H1 (cell line): ENCODE measurements around the gene KRT81. TPM values are rescaled to one million over a fixed set of nuclear protein-coding genes. Genes with fewer than 3 reads are reported as not detected.

Source experiments
- CEBPB ChIP-seq: IDR thresholded peaks from 2 replicates; pipeline ENCODE4 v1.6.1; 2012; ENCODE audit warnings: low read depth, low read length
- CHD1 ChIP-seq: IDR thresholded peaks from 2 replicates; pipeline ENCODE4 v1.6.1; 2012; ENCODE audit warnings: low read depth, low read length, improper control_type of control experiment
- CHD2 ChIP-seq: IDR thresholded peaks from 2 replicates; pipeline ENCODE4 v1.6.1; 2012; ENCODE audit warnings: low read length, improper control_type of control experiment
- CREB1 ChIP-seq: IDR thresholded peaks from 2 replicates; pipeline ENCODE4 v1.6.1; 2012; ENCODE audit warnings: inconsistent platforms
- EP300 ChIP-seq, 2 experiments: IDR thresholded peaks; 1 replicate in 1 of 2; 2 replicates in 1 of 2; pipeline ENCODE4 v1.6.1; 2011 to 2012; ENCODE audit warnings: low read depth in 2 of 2, low read length in 2 of 2, mild to moderate bottlenecking in 2 of 2, borderline replicate concordance in 1 of 2, inconsistent platforms in 1 of 2, moderate library complexity in 1 of 2
- NANOG ChIP-seq: IDR thresholded peaks from 2 replicates; pipeline ENCODE4 v1.6.1; 2011; ENCODE audit warnings: low read length, low read depth, mild to moderate bottlenecking, inconsistent platforms; ENCODE audit not compliant: insufficient read depth, poor library complexity, severe bottlenecking
- POU5F1 ChIP-seq: IDR thresholded peaks from 2 replicates; pipeline ENCODE4 v1.6.1; 2011; ENCODE audit warnings: low read depth, mild to moderate bottlenecking, low read length, moderate library complexity
- SIX5 ChIP-seq: IDR thresholded peaks from 2 replicates; pipeline ENCODE4 v1.6.1; 2011; ENCODE audit warnings: mild to moderate bottlenecking, low read depth, low read length
- TAF7 ChIP-seq: optimal IDR thresholded peaks from 2 replicates; pipeline ENCODE3; 2011; ENCODE audit warnings: low read depth, mild to moderate bottlenecking, inconsistent platforms, low read length, moderate library complexity, borderline replicate concordance
- polyA plus RNA-seq, 7 experiments: library from polyadenylated mRNA; depleted of rRNA in 3 of 7; stranded (reverse) in 5 of 7; unstranded in 2 of 7; fragments of >200 nt in 5 of 7; fragments of 200-250 nt in 2 of 7; gene quantifications; 1 replicate in 5 of 7; 2 replicates in 1 of 7; 4 replicates in 1 of 7; pipeline versions ENCODE4 v1.2.1 to v1.2.3, GENCODE V29; 2011 to 2013; ENCODE audit warnings: missing spikeins in 2 of 7, mixed read lengths in 2 of 7
- total RNA-seq: library from RNA; stranded (reverse); fragmentation: NEBNext Ultra II Directional; extraction: Animal tissue kit (Norgen Biotek cat#: 25700); gene quantifications from 2 replicates; pipeline ENCODE4 v1.2.1, GENCODE V29; 2021
- TF ChIP-seq, protein P1 (sequence below): fragments of 300-600 bp; sonication (generic); IDR thresholded peaks from 2 replicates; pipeline ENCODE4 v1.7.1; 2012; ENCODE audit warnings: low read length, moderate library complexity, mild to moderate bottlenecking, inconsistent platforms; ENCODE audit not compliant: insufficient replicate concordance

Gene KRT81
- total and polyA plus RNA-seq, 2 of the 8 experiments (the other 6 are each of a cell fraction or from before 2014, with no cell fraction given) = not detected

DNA sequence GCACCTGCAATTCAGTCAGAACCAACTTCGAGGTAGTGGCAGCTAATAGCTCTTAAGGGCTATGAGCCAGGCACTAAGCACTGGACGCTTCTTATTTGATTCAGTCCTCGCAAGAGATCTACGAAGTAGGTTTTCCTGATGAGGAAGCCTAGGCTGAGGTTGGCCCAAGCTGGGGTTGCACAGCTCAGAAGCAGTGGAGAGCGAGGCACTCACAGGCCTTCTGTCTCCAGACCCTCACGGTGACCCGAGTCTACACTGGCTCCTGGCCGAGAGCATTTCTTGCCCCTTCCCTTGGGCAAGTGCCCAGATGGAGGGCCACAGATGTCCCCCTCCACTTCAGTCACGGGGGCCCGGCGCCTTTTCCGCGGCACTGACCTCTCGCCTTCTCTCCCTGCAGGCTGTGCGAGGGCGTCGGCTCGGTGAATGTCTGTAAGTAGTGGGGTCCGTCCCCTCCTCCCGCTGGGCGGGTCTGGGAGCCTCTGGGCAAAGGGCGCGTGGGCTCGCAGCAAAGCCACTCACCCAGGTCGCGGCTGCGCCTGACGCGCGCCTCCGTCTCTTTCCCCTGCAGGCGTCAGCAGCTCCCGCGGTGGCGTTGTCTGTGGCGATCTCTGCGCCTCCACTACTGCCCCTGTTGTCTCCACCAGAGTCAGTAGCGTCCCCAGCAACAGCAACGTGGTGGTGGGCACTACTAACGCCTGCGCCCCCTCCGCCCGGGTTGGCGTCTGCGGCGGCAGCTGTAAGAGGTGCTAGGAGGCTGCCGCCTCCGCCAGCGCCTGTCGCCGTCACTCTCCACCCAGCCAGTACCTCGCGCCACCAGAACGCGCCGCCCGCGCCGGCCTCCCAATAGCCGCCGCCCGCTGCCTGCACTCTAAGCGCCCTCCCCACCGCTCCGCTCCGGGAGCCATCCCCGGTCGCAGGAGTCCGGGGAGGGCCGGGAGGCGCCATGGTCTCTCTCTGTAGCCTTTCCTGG is 16.8 kb upstream of the KRT81 start (continued):
- TF ChIP-seq, protein P1, sequence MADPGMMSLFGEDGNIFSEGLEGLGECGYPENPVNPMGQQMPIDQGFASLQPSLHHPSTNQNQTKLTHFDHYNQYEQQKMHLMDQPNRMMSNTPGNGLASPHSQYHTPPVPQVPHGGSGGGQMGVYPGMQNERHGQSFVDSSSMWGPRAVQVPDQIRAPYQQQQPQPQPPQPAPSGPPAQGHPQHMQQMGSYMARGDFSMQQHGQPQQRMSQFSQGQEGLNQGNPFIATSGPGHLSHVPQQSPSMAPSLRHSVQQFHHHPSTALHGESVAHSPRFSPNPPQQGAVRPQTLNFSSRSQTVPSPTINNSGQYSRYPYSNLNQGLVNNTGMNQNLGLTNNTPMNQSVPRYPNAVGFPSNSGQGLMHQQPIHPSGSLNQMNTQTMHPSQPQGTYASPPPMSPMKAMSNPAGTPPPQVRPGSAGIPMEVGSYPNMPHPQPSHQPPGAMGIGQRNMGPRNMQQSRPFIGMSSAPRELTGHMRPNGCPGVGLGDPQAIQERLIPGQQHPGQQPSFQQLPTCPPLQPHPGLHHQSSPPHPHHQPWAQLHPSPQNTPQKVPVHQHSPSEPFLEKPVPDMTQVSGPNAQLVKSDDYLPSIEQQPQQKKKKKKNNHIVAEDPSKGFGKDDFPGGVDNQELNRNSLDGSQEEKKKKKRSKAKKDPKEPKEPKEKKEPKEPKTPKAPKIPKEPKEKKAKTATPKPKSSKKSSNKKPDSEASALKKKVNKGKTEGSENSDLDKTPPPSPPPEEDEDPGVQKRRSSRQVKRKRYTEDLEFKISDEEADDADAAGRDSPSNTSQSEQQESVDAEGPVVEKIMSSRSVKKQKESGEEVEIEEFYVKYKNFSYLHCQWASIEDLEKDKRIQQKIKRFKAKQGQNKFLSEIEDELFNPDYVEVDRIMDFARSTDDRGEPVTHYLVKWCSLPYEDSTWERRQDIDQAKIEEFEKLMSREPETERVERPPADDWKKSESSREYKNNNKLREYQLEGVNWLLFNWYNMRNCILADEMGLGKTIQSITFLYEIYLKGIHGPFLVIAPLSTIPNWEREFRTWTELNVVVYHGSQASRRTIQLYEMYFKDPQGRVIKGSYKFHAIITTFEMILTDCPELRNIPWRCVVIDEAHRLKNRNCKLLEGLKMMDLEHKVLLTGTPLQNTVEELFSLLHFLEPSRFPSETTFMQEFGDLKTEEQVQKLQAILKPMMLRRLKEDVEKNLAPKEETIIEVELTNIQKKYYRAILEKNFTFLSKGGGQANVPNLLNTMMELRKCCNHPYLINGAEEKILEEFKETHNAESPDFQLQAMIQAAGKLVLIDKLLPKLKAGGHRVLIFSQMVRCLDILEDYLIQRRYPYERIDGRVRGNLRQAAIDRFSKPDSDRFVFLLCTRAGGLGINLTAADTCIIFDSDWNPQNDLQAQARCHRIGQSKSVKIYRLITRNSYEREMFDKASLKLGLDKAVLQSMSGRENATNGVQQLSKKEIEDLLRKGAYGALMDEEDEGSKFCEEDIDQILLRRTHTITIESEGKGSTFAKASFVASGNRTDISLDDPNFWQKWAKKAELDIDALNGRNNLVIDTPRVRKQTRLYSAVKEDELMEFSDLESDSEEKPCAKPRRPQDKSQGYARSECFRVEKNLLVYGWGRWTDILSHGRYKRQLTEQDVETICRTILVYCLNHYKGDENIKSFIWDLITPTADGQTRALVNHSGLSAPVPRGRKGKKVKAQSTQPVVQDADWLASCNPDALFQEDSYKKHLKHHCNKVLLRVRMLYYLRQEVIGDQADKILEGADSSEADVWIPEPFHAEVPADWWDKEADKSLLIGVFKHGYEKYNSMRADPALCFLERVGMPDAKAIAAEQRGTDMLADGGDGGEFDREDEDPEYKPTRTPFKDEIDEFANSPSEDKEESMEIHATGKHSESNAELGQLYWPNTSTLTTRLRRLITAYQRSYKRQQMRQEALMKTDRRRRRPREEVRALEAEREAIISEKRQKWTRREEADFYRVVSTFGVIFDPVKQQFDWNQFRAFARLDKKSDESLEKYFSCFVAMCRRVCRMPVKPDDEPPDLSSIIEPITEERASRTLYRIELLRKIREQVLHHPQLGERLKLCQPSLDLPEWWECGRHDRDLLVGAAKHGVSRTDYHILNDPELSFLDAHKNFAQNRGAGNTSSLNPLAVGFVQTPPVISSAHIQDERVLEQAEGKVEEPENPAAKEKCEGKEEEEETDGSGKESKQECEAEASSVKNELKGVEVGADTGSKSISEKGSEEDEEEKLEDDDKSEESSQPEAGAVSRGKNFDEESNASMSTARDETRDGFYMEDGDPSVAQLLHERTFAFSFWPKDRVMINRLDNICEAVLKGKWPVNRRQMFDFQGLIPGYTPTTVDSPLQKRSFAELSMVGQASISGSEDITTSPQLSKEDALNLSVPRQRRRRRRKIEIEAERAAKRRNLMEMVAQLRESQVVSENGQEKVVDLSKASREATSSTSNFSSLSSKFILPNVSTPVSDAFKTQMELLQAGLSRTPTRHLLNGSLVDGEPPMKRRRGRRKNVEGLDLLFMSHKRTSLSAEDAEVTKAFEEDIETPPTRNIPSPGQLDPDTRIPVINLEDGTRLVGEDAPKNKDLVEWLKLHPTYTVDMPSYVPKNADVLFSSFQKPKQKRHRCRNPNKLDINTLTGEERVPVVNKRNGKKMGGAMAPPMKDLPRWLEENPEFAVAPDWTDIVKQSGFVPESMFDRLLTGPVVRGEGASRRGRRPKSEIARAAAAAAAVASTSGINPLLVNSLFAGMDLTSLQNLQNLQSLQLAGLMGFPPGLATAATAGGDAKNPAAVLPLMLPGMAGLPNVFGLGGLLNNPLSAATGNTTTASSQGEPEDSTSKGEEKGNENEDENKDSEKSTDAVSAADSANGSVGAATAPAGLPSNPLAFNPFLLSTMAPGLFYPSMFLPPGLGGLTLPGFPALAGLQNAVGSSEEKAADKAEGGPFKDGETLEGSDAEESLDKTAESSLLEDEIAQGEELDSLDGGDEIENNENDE = no peak
- TF ChIP-seq SIX5 (no peak), CEBPB (no peak), POU5F1 (no peak), CHD2 (no peak), TAF7 (no peak), CREB1 (peak; percentile 63), EP300 (IDR thresholded peaks at IDR 0.05; ENCODE audit: borderline replicate concordance in 1 of 2, low read depth in 2 of 2, low read length in 2 of 2) (no peak), CHD1 (no peak), NANOG (no peak)
